NB4 (cell line): ENCODE measurements around the gene SNHG17.

Experiments
- CTCF ChIP-seq: IDR thresholded peaks from one replicate; pipeline ENCODE4 v1.5.1; 2012; ENCODE audit warnings: low read depth, low read length
- POLR2A ChIP-seq: IDR thresholded peaks from 2 replicates; pipeline ENCODE4 v1.6.1; 2011; ENCODE audit warnings: mild to moderate bottlenecking; ENCODE audit not compliant: insufficient read length; ENCODE audit errors: extremely low read depth

DNA sequence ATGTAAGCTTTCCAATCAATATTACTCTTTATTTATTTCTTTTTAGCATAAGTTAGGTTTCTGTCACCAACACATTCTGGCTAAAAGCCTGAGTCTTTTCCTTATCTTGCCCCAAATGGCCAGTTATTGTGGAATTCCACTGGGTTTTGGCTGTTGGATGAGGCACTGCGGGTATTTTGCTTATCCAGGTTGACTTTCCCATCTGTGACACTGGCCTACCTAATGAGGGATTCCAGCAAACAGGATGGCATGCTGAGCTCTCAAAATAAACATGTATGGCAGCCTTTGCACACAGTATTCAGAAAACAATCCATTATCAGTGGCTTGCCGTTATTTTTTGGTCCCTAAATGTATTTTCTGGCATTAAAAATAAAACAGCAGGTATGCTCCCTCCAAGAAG lies 31.0 kb upstream of the SNHG17 start:
- TF ChIP-seq POLR2A (no peak), CTCF (no peak)
